GM13977 (cell line): ENCODE data around the gene TLN1.

Experiments used
- DNase-seq: peaks from one replicate; pipeline ENCODE4 v3.0.0; 2012; ENCODE audit warnings: low spot score
- in situ Hi-C: fragments of 300-500 bp; cut with MboI; formaldehyde crosslinking; loops from one replicate; pipeline ENCODE4 v1.12.0; 2022; ENCODE audit warnings: low sequenced_read_pairs, low pct_unique_long_range_greater_than_20kb, mixed read lengths, inconsistent platforms; ENCODE audit not compliant: unreplicated experiment
- TF ChIP-seq, protein P1 (sequence below): IDR thresholded peaks from 2 replicates; pipeline ENCODE4 v1.5.1; 2012; ENCODE audit warnings: mild to moderate bottlenecking, control low read depth; ENCODE audit not compliant: insufficient read depth; ENCODE audit errors: extremely low read depth, missing control alignments

Gene TLN1

DNA sequence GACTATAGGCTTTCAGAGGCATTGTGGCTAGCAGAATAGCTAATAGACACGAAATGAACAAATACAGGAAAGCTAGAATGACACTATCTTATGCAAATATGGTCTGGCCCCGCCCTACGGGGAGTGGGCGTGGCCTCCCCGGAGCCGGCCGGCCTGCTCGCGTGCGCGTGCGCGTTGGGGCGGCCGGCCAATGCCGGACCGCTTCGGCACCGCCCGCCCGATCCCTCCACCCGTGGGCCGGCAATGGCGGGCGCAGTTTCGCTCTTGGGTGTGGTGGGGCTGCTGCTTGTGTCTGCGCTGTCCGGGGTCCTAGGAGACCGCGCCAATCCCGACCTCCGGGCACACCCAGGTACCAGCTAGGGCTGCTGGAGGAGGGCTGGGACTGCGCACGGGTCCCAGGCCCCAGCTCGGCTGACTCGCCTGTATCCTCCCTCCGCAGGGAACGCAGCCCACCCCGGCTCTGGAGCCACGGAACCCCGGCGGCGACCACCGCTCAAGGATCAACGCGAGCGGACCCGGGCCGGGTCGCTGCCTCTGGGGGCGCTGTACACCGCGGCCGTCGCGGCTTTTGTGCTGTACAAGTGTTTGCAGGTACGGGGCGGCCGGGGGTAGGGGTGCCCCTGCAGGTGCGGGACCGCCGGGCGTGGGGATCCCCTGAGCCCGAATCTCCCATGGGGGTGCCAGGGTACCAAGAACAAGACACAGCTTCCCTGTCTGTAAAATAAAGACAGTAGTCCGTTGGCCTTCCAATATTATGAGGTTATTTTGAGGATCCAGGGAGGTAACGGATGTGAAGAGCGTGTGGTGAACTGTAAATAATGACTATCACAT lies 73.6 kb downstream of the TLN1 start, which contains the start of gene CCDC107:
Gene CCDC107, plus strand, starts transcription at position 156 of the 831 bp plus-strand sequence. Its CDS starts 88 bp downstream, at position 244.
- in situ Hi-C loops, result no loop called here
- TF ChIP-seq, protein P1, sequence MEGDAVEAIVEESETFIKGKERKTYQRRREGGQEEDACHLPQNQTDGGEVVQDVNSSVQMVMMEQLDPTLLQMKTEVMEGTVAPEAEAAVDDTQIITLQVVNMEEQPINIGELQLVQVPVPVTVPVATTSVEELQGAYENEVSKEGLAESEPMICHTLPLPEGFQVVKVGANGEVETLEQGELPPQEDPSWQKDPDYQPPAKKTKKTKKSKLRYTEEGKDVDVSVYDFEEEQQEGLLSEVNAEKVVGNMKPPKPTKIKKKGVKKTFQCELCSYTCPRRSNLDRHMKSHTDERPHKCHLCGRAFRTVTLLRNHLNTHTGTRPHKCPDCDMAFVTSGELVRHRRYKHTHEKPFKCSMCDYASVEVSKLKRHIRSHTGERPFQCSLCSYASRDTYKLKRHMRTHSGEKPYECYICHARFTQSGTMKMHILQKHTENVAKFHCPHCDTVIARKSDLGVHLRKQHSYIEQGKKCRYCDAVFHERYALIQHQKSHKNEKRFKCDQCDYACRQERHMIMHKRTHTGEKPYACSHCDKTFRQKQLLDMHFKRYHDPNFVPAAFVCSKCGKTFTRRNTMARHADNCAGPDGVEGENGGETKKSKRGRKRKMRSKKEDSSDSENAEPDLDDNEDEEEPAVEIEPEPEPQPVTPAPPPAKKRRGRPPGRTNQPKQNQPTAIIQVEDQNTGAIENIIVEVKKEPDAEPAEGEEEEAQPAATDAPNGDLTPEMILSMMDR, result peak; percentile 75
- DNase-seq, result peak; percentile 96

DNA sequence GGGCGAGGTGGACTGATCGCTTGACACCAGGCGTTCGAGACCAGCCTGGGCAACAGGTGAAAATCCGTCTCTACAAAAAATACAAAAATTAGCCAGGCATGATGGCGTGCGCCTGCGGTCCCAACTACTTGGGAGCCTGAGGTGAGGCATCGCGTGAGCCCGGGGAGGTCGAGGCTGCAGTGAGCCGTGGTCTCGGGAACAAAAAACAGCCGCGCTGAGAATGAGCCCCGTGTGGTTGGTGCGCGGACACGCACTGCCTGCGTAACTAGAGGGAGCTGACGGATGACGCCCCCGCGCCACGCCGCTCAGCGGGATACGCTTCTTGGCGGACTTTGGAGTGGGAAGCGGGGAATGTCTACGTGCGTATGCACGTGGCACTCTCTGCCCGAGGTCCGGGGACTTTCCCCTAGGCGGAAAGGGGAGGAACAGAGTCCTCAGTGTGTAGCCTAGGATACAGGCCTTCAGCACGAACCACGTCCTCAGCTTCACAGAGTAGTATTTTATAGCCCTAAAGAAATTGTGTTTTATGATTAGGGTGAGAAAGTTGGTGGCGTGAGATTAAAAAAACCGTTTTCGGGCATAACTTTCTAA lies 74.4 kb downstream of the TLN1 start, which contains the start of gene RMRP:
Gene RMRP, minus strand, starts transcription at position 474 of the 591 bp plus-strand sequence.
- TF ChIP-seq, protein P1, result peak; percentile 10
- peak; percentile 92 for DNase-seq
- in situ Hi-C loops, result no loop called here

DNA sequence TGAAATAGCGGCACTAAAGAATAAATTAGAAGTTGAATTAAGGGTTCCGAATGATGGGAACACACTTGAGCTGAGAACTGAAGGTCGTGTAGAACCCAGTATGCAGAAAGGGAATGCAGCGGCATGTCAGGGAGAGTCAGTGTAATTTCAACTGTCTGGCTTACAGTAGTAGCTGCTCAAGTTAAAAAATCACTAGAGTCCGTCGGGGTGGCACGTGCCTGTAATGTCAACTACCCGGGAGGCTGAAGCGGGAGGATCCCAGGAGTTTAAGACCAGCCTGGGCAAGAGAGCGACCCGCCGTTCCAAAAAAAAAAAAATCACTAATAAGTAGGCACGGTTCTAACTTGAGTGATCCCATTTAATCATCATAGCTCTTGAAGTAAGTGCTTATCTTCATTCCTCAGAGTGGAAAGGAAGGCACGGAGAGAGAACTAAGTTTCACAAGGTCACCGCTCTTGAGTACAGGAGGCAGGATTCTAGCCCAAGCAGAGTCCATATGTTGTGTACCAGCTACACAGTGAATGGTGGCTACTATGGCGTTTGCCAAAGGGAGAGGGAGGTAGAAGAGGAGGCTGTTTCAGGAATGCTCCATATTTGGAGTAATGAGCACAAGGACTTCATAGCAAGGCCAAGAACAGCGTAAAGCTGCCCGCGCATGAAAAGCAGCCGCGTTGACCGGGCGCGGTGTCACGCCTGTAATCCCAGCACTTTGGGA lies 75.0 kb downstream of the TLN1 start:
- TF ChIP-seq, protein P1, result no peak
- in situ Hi-C loops, result no loop called here
- DNase-seq, result peak; percentile 11

DNA sequence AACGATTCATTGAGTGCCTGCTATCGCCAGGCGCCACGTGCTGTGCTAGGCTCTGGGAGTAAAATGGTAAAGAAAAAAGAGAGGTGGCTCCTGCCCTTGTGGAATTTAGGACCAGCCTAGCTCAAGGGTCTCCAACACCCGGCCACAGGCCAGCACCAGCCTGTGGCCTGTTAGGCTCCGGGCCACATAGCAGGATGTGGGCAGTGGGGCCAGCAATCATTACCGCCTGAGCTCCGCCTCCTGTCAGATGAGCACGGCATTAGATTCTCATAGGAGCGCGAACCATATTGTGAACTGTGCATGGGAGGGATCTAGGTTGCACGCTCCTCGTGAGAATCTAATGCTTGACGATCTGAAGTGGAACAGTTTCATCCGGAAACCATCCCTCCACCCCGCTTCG lies 75.6 kb downstream of the TLN1 start:
- in situ Hi-C loops, result no loop called here
- no peak for DNase-seq
- TF ChIP-seq, protein P1, result no peak

DNA sequence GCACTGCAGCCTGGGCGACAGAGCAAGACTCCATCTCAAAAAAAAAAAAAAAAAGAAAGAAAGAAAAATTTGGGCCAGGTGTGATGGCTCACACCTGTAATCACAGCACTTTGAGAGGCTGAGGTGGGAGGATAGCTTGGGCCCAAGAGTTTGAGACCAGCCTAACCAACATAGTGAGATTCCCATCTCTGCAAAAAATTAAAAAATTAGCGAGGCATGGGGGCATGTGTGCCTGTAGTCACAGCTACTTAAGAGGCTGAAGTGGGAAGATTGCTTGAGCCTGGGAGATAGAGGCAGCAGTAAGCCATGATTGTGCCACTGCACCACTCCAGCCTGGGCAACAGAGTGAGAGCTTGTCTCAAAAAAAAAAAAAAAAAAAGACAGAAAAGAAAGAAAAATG lies 78.4 kb downstream of the TLN1 start:
- TF ChIP-seq, protein P1, result no peak
- in situ Hi-C loops, result no loop called here
- no peak for DNase-seq

DNA sequence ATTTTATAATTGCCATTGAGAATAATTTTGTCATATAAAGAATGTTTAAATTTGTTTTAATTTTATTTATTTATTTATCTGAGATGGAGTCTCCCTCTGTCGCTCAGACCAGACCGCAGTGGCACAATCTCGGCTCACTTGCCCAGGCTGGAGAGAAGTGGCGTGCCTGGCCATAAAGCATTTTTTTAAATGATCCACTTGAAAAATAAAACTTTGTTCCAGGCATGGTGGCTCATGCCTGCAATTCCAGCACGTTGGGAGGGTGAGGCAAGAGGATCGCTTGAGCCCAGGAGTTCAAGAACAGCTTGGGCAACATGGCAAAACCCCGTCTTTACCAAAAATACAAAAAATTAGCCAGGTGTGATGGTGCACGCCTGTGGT lies 79.2 kb downstream of the TLN1 start:
- TF ChIP-seq, protein P1, result no peak
- DNase-seq, result no peak
- in situ Hi-C loops, result no loop called here
